Osteoblast (primary cell): ENCODE data around the gene NOS1AP. TPM values are rescaled to one million over a fixed set of nuclear protein-coding genes. Genes with fewer than 3 reads are reported as not detected.

Source experiments
- DNase-seq: peaks from one replicate; pipeline ENCODE4 v3.0.0; 2011; ENCODE audit warnings: low spot score, mixed read lengths; ENCODE audit not compliant: insufficient read length; ENCODE audit errors: missing footprints
- H2AFZ ChIP-seq: 2 replicates; pipeline ENCODE4 v1.6.0; 2011; ENCODE audit warnings: mild to moderate bottlenecking, low read length
- H3K27ac ChIP-seq: 2 replicates; pipeline ENCODE4 v1.5.1; 2011; ENCODE audit warnings: mild to moderate bottlenecking, low read depth, low read length, moderate library complexity
- H3K27me3 ChIP-seq: 2 replicates; pipeline ENCODE4 v1.6.0; 2012; ENCODE audit warnings: mild to moderate bottlenecking, control low read depth, inconsistent platforms, low read length, moderate library complexity; ENCODE audit not compliant: insufficient read depth
- H3K36me3 ChIP-seq: 2 replicates; pipeline ENCODE4 v1.5.1; 2011; ENCODE audit warnings: mild to moderate bottlenecking, low read length, control low read depth, moderate library complexity; ENCODE audit not compliant: insufficient read depth
- H3K4me1 ChIP-seq: 2 replicates; pipeline ENCODE4 v1.5.1; 2011; ENCODE audit warnings: mild to moderate bottlenecking, low read length, control low read depth, moderate library complexity; ENCODE audit not compliant: insufficient read depth
- H3K4me2 ChIP-seq: 2 replicates; pipeline ENCODE4 v1.6.0; 2011; ENCODE audit warnings: mild to moderate bottlenecking, low read length; ENCODE audit not compliant: insufficient read depth
- H3K4me3 ChIP-seq: fragments of 200-600 bp; sonication (generic); 3 replicates; pipeline ENCODE4 v1.5.1; 2012; ENCODE audit warnings: mild to moderate bottlenecking, low read length, inconsistent platforms; ENCODE audit not compliant: insufficient read depth
- H3K79me2 ChIP-seq: 2 replicates; pipeline ENCODE4 v1.6.0; 2012; ENCODE audit warnings: mild to moderate bottlenecking, low read length, control low read depth, inconsistent platforms; ENCODE audit not compliant: insufficient read depth
- H3K9me3 ChIP-seq: 2 replicates; pipeline ENCODE4 v1.5.1; 2011; ENCODE audit warnings: low read depth, low read length, control low read depth
- H4K20me1 ChIP-seq: 2 replicates; pipeline ENCODE4 v1.6.0; 2012; ENCODE audit warnings: mild to moderate bottlenecking, low read length, control low read depth; ENCODE audit not compliant: insufficient read depth
- total RNA-seq: library from RNA; depleted of rRNA; stranded (reverse); fragments of >200 nt; gene quantifications from 2 replicates; pipeline ENCODE4 v1.2.3, GENCODE V29; 2012
- TF ChIP-seq, protein P1 (sequence below): IDR thresholded peaks from 2 replicates; pipeline ENCODE4 v1.5.1; 2011; ENCODE audit warnings: mild to moderate bottlenecking, low read depth, low read length, moderate library complexity; ENCODE audit errors: extremely low read depth

Gene NOS1AP
- total RNA-seq, 1 donor = not detected

DNA sequence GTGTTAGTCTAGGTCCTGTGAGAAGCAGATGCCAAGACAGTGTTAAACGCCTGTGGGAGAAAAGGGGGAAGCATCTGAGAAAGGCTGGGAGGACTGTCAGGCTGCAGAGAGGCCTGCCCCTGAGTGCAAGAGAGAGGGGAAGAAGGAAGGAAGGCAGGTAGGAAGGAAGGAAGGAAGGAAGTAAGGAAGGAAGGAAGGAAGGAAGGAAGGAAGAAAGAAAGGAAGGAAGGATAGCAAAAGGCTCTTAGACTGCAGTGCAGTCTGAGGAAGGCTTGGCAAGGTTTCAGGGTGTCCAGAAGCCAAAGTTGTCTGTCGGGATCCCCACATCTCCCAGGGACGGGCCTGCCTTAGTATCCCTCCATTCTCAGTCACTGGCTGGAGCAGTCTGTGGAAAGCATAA lies 224.5 kb downstream of the NOS1AP start:
- Histone ChIP-seq H3K27ac (no peak overlapping the region), H3K27me3 (peaks cover 10% of the 10 kb centered on the region), H2AFZ (no peak overlapping the region), H3K9me3 (no peaks in the 10 kb centered on the region), H3K4me2 (no peak overlapping the region), H3K79me2 (no peaks in the 10 kb centered on the region), H4K20me1 (no peaks in the 10 kb centered on the region), H3K4me3 (no peak overlapping the region), H3K36me3 (no peaks in the 10 kb centered on the region), H3K4me1 (no peaks in the 10 kb centered on the region)
- TF ChIP-seq, protein P1, sequence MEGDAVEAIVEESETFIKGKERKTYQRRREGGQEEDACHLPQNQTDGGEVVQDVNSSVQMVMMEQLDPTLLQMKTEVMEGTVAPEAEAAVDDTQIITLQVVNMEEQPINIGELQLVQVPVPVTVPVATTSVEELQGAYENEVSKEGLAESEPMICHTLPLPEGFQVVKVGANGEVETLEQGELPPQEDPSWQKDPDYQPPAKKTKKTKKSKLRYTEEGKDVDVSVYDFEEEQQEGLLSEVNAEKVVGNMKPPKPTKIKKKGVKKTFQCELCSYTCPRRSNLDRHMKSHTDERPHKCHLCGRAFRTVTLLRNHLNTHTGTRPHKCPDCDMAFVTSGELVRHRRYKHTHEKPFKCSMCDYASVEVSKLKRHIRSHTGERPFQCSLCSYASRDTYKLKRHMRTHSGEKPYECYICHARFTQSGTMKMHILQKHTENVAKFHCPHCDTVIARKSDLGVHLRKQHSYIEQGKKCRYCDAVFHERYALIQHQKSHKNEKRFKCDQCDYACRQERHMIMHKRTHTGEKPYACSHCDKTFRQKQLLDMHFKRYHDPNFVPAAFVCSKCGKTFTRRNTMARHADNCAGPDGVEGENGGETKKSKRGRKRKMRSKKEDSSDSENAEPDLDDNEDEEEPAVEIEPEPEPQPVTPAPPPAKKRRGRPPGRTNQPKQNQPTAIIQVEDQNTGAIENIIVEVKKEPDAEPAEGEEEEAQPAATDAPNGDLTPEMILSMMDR = no peak
- DNase-seq = no peak

DNA sequence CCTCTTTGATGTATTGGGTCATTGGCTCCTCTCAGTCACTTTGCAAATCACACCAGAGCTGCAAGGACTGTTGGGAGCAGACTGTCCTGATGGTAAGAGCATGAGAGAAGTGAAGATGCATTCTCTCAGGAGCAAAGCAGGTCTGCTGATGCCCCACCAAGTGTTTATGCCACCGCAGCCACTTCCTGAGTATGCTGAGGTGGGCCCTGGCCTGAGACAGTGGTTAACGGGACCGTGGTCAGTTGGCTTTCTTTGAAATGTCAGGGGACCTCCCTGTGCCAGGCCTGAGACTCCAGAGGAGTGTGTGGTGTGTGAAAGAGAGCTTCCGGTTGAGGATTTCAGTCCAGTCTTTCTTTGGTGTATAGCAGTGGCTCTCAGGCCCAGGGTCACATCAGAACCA lies 227.7 kb downstream of the NOS1AP start:
- no peaks in the 10 kb centered on the region for H4K20me1 ChIP-seq
- no peaks in the 10 kb centered on the region for H3K36me3 ChIP-seq
- peaks cover 12% of the 10 kb centered on the region for H3K27me3 ChIP-seq
- H2AFZ ChIP-seq = no peak overlapping the region
- H3K27ac ChIP-seq = no peak overlapping the region
- H3K4me2 ChIP-seq = no peak overlapping the region
- H3K4me3 ChIP-seq = no peak overlapping the region
- no peaks in the 10 kb centered on the region for H3K9me3 ChIP-seq
- TF ChIP-seq, protein P1 = no peak
- DNase-seq = peak; percentile 52
- H3K4me1 ChIP-seq = no peaks in the 10 kb centered on the region
- no peaks in the 10 kb centered on the region for H3K79me2 ChIP-seq

DNA sequence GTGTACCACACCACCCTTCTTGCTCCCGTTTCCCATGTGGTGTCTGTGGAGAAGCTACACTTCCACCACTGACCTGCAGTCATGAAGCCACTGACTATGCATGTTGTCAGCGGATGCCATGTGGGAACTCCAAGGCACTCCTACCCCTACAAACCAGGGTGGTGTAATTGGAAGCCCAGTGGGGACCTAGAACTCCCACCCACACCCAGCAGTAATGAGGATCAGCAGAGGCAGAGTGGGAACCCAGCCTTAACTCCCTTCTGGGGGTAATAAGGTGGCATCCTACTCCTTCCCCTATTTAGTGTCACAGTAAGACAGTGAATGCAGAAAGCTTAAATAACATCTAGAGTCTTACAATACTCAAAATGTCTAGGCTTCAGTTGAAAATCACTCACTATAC lies 228.8 kb downstream of the NOS1AP start:
- Histone ChIP-seq H3K27ac (no peak overlapping the region), H3K4me2 (no peak overlapping the region), H4K20me1 (no peaks in the 10 kb centered on the region), H2AFZ (no peak overlapping the region), H3K4me3 (no peak overlapping the region), H3K36me3 (no peaks in the 10 kb centered on the region), H3K79me2 (no peaks in the 10 kb centered on the region), H3K27me3 (peaks cover 12% of the 10 kb centered on the region), H3K4me1 (peaks cover 5% of the 10 kb centered on the region), H3K9me3 (no peaks in the 10 kb centered on the region)
- DNase-seq = no peak
- TF ChIP-seq, protein P1 = no peak

DNA sequence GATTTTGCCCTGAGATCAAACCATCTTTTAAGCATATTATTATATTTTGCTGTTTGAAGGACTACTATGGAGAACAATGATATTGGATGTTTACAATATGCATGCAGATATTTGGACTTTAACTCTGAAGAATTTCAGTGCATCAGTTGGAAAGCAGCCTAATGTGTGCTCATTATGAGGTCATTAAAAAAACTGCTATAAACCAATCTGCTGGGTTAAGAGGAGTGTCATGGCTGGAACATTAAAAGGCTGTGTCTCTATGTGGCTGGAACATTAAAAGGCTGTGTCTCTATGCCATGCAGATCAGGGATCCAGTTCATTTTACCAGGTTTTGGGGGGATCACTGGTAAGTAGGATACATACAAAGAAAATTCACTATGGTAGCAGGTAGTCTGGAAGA lies 229.5 kb downstream of the NOS1AP start:
- Histone ChIP-seq H3K4me2 (no peak overlapping the region), H3K9me3 (no peaks in the 10 kb centered on the region), H3K36me3 (no peaks in the 10 kb centered on the region), H3K27me3 (peaks cover 12% of the 10 kb centered on the region), H3K27ac (no peak overlapping the region), H3K4me1 (peaks cover 5% of the 10 kb centered on the region), H3K79me2 (no peaks in the 10 kb centered on the region), H2AFZ (no peak overlapping the region), H3K4me3 (no peak overlapping the region), H4K20me1 (no peaks in the 10 kb centered on the region)
- TF ChIP-seq, protein P1 = no peak
- no peak for DNase-seq
